ENCODE results near the gene TRIM59. TPM values are rescaled to one million over a fixed set of nuclear protein-coding genes. Genes with fewer than 3 reads are reported as not detected.

The TRIM59 gene
- total and polyA plus RNA-seq, 4 donors: 1.1 to 12.5 (median 3.1) TPM

- H3K36me3 ChIP-seq (ENCODE audit: control insufficient read depth in 4 of 4, insufficient read depth in 4 of 4, low read length in 4 of 4): peaks cover 0 to 4% (median 0%) of the 10 kb centered on the region in 4 donors
- peaks cover 0 to 12% (median 11%) of the 10 kb centered on the region in 5 donors for H3K4me1 ChIP-seq (ENCODE audit: control insufficient read depth in 5 of 5, insufficient read depth in 5 of 5, low read length in 5 of 5)
- no peak for TF ChIP-seq CTCF (IDR thresholded peaks at IDR 0.05; ENCODE audit: control extremely low read depth, extremely low read depth)
- DNase-seq (no peak), ATAC-seq (ENCODE audit: insufficient read depth, low FRiP score) (no peak)
- no peak overlapping the region for H3K27ac ChIP-seq (ENCODE audit: low read depth in 1 of 2, low read length in 1 of 2)
- peaks cover 0 to 11% (median 0%) of the 10 kb centered on the region in 4 donors for H3K9me3 ChIP-seq (ENCODE audit: control insufficient read depth in 4 of 4, insufficient read depth in 3 of 4, low read length in 3 of 4)
- no peak overlapping the region for H3K9ac ChIP-seq (ENCODE audit: insufficient read depth in 1 of 2, low read length in 2 of 2)
- H3K4me3 ChIP-seq: no peak overlapping the region
- no peaks in the 10 kb centered on the region for H3K27me3 ChIP-seq (ENCODE audit: control insufficient read depth in 3 of 3, insufficient read depth in 3 of 3, low read length in 2 of 3)
- 96 to 97% methylated on average over 13 of the region's 13 CpGs for WGBS, 2 donors
These were observed 3.0 kb downstream of the TRIM59 start for GRCh38 chr3:160446522-160447056.

GRCh38 chr3:160445854-160446253 lies 3.7 kb downstream of the TRIM59 start:
- Histone ChIP-seq H3K27ac (ENCODE audit: low read depth in 1 of 2, low read length in 1 of 2) (no peak overlapping the region), H3K4me3 (no peak overlapping the region), H3K9ac (ENCODE audit: insufficient read depth in 1 of 2, low read length in 2 of 2) (no peak overlapping the region), H3K36me3 (ENCODE audit: control insufficient read depth in 4 of 4, insufficient read depth in 4 of 4, low read length in 4 of 4) (peaks cover 0 to 4% (median 0%) of the 10 kb centered on the region in 4 donors), H3K4me1 (ENCODE audit: control insufficient read depth in 5 of 5, insufficient read depth in 5 of 5, low read length in 5 of 5) (peaks cover 0 to 12% (median 11%) of the 10 kb centered on the region in 5 donors), H3K9me3 (ENCODE audit: control insufficient read depth in 4 of 4, insufficient read depth in 3 of 4, low read length in 3 of 4) (peaks cover 0 to 11% (median 0%) of the 10 kb centered on the region in 4 donors), H3K27me3 (ENCODE audit: control insufficient read depth in 3 of 3, insufficient read depth in 3 of 3, low read length in 2 of 3) (no peaks in the 10 kb centered on the region)
- DNase-seq (no peak), ATAC-seq (ENCODE audit: insufficient read depth, low FRiP score) (no peak)
- WGBS, 2 donors: 98 to 100% methylated on average over 1 of the region's 1 CpG
- no peak for TF ChIP-seq CTCF (IDR thresholded peaks at IDR 0.05; ENCODE audit: control extremely low read depth, extremely low read depth)

- no peak for TF ChIP-seq CTCF (IDR thresholded peaks at IDR 0.05; ENCODE audit: control extremely low read depth, extremely low read depth)
- no peak overlapping the region for H3K27ac ChIP-seq (ENCODE audit: low read depth in 1 of 2, low read length in 1 of 2)
- DNase-seq (no peak), ATAC-seq (ENCODE audit: insufficient read depth, low FRiP score) (no peak)
- peaks cover 0 to 5% (median 0%) of the 10 kb centered on the region in 4 donors for H3K9me3 ChIP-seq (ENCODE audit: control insufficient read depth in 4 of 4, insufficient read depth in 3 of 4, low read length in 3 of 4)
- peaks cover 0 to 12% (median 5%) of the 10 kb centered on the region in 5 donors for H3K4me1 ChIP-seq (ENCODE audit: control insufficient read depth in 5 of 5, insufficient read depth in 5 of 5, low read length in 5 of 5)
- H3K36me3 ChIP-seq (ENCODE audit: control insufficient read depth in 4 of 4, insufficient read depth in 4 of 4, low read length in 4 of 4): peaks cover 0 to 4% (median 0%) of the 10 kb centered on the region in 4 donors
- no peak overlapping the region for H3K9ac ChIP-seq (ENCODE audit: insufficient read depth in 1 of 2, low read length in 2 of 2)
- H3K4me3 ChIP-seq: no peak overlapping the region
- WGBS, 2 donors: 93 to 100% methylated on average over 1 of the region's 1 CpG
- no peaks in the 10 kb centered on the region for H3K27me3 ChIP-seq (ENCODE audit: control insufficient read depth in 3 of 3, insufficient read depth in 3 of 3, low read length in 2 of 3)
These were observed 5.2 kb downstream of the TRIM59 start for GRCh38 chr3:160444411-160444810.

GRCh38 chr3:160440687-160441086 lies 8.9 kb downstream of the TRIM59 start:
- 95 to 98% methylated on average over 7 of the region's 7 CpGs for WGBS, 2 donors

More at GRCh38 chr3:160440687-160441086, 8.9 kb downstream of the TRIM59 start:
- H3K9ac ChIP-seq (ENCODE audit: insufficient read depth in 1 of 2, low read length in 2 of 2): no peak overlapping the region
- no peaks in the 10 kb centered on the region for H3K27me3 ChIP-seq (ENCODE audit: control insufficient read depth in 3 of 3, insufficient read depth in 3 of 3, low read length in 2 of 3)
- no peak for DNase-seq
- peaks cover 0 to 20% (median 1%) of the 10 kb centered on the region in 4 donors for H3K36me3 ChIP-seq (ENCODE audit: control insufficient read depth in 4 of 4, insufficient read depth in 4 of 4, low read length in 4 of 4)
- TF ChIP-seq CTCF (IDR thresholded peaks at IDR 0.05; ENCODE audit: control extremely low read depth, extremely low read depth): no peak
- no peaks in the 10 kb centered on the region for H3K9me3 ChIP-seq (ENCODE audit: control insufficient read depth in 4 of 4, insufficient read depth in 3 of 4, low read length in 3 of 4)
- no peak overlapping the region for H3K27ac ChIP-seq (ENCODE audit: low read depth in 1 of 2, low read length in 1 of 2)
- no peak for ATAC-seq (ENCODE audit: insufficient read depth, low FRiP score)
- no peak overlapping the region for H3K4me3 ChIP-seq
- no peaks in the 10 kb centered on the region for H3K4me1 ChIP-seq (ENCODE audit: control insufficient read depth in 5 of 5, insufficient read depth in 5 of 5, low read length in 5 of 5)

Measured in lung (tissue), 12 donors.